ENCODE results near the gene ARPC5L.
"Not testable (repeated sequence)": the region's sequence is repeated elsewhere in the genome, so short reads cannot be mapped to it uniquely, and the experiment has no call there.

ARPC5L gene

GRCh38 chr9:124841075-124841821 is 20.7 kb upstream of the ARPC5L start:
- DNase-seq (ENCODE audit: low spot score), result no peak

GRCh38 chr9:124843456-124844034 is 18.4 kb upstream of the ARPC5L start:
- DNase-seq (ENCODE audit: low spot score), result no peak

GRCh38 chr9:124844291-124844690 is 17.6 kb upstream of the ARPC5L start:
- no peak for DNase-seq (ENCODE audit: low spot score)

GRCh38 chr9:124846467-124846866 is 15.5 kb upstream of the ARPC5L start:
- not testable (repeated sequence) for DNase-seq (ENCODE audit: low spot score)

GRCh38 chr9:124846969-124847368 is 15.0 kb upstream of the ARPC5L start:
- no peak for DNase-seq (ENCODE audit: low spot score)

GRCh38 chr9:124849801-124850200 is 12.1 kb upstream of the ARPC5L start:
- DNase-seq (ENCODE audit: low spot score), result peak; percentile 35

GRCh38 chr9:124852121-124852828 is 9.7 kb upstream of the ARPC5L start:
- DNase-seq (ENCODE audit: low spot score), result no peak

- peak; percentile 85 for DNase-seq (ENCODE audit: low spot score)
Measured at GRCh38 chr9:124852829-124853531, 8.9 kb upstream of the ARPC5L start, which contains the start of gene WDR38. TSS of gene WDR38 (plus strand) at chr9:124853460. CDS start at chr9:124853532, 72 bp downstream.

GRCh38 chr9:124853605-124854143 is 8.3 kb upstream of the ARPC5L start:
- no peak for DNase-seq (ENCODE audit: low spot score)

- DNase-seq (ENCODE audit: low spot score), result no peak
Measured at GRCh38 chr9:124854161-124854560, 7.8 kb upstream of the ARPC5L start.

- no peak for DNase-seq (ENCODE audit: low spot score)
Measured at GRCh38 chr9:124854822-124855221, 7.1 kb upstream of the ARPC5L start.

- DNase-seq (ENCODE audit: low spot score), result no peak
Measured at GRCh38 chr9:124855566-124855943, 6.4 kb upstream of the ARPC5L start.

GRCh38 chr9:124855944-124856765 is 5.8 kb upstream of the ARPC5L start:
- DNase-seq (ENCODE audit: low spot score), result peak; percentile 58

- DNase-seq (ENCODE audit: low spot score), result no peak
Measured at GRCh38 chr9:124857533-124858162, 4.3 kb upstream of the ARPC5L start.

- no peak for DNase-seq (ENCODE audit: low spot score)
Measured at GRCh38 chr9:124858330-124859046, 3.4 kb upstream of the ARPC5L start.

- DNase-seq (ENCODE audit: low spot score), result no peak
Measured at GRCh38 chr9:124859803-124860581, 1.9 kb upstream of the ARPC5L start.

- no peak for DNase-seq (ENCODE audit: low spot score)
Measured at GRCh38 chr9:124860582-124861341, 1.2 kb upstream of the ARPC5L start.

- peak; percentile 33 for DNase-seq (ENCODE audit: low spot score)
Measured at GRCh38 chr9:124863371-124863871, 1.5 kb downstream of the ARPC5L start.
